ENCODE results near the gene SYTL3. TPM values are rescaled to one million over a fixed set of nuclear protein-coding genes. Genes with fewer than 3 reads are reported as not detected.

SYTL3 gene
- total and polyA plus RNA-seq, 2 experiments from 2014 or later, result 0.07 TPM; not detected in 1

GRCh38 chr6:158770533-158771330 lies 120.9 kb downstream of the SYTL3 start (continued):
- TF ChIP-seq ZNF462 (CRISPR knock-in tag; IDR thresholded peaks at IDR 0.05), result no peak
- TF ChIP-seq STAT1 (IDR thresholded peaks at IDR 0.05; ENCODE audit: unreplicated experiment), result no peak
- TF ChIP-seq ZNF114 (CRISPR knock-in tag; IDR thresholded peaks at IDR 0.05), result no peak
- no peak for TF ChIP-seq EZH2phosphoT487 (IDR thresholded peaks at IDR 0.05; ENCODE audit: unreplicated experiment)
- TF ChIP-seq NANOG (IDR thresholded peaks at IDR 0.05; ENCODE audit: borderline replicate concordance), result no peak
- no peak for TF ChIP-seq ETS1 (IDR thresholded peaks at IDR 0.05)
- no peak for TF ChIP-seq ZNF331 (CRISPR knock-in tag; IDR thresholded peaks at IDR 0.05; ENCODE audit: low read depth)
